Effector CD4-positive, alpha-beta T cell (primary cell): ENCODE measurements around the gene LEMD1.
"Not testable (repeated sequence)": the region's sequence is repeated elsewhere in the genome, so short reads cannot be mapped to it uniquely, and the experiment has no call there.

Experiments
- DNase-seq: peaks from one replicate; pipeline ENCODE4 v3.0.0-alpha.2; 2020

The LEMD1 gene

GRCh38 chr1:205424901-205425600 lies 3.2 kb upstream of the LEMD1 start:
- no peak for DNase-seq

DNA sequence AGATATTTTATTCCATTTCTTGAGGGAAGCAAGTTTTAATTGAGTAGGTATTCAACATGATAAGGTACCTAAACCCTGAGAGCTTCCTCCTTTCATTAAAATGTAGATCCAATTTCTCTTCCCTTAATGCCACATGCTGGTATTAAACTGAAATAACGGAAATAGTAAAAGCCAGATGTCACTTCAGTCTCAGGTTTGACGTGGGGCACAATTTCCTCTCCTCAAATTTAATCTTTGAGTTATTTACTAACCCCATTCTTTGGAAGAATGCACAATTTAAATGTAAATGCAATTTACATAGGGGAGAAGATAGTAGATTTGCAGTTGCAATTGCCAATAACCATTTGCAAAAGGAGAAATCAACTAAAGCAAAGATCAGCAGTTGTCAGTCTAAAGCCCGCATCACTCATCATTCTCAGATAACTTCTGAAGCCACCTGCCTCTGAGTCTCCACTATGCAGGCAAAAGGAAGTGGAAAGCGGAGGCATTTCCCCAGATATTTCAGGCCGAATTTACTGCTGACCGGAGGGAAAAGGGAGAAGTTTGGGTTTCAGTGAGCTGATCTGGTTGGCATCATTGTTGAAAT lies 2.1 kb upstream of the LEMD1 start:
- DNase-seq: no peak

DNA sequence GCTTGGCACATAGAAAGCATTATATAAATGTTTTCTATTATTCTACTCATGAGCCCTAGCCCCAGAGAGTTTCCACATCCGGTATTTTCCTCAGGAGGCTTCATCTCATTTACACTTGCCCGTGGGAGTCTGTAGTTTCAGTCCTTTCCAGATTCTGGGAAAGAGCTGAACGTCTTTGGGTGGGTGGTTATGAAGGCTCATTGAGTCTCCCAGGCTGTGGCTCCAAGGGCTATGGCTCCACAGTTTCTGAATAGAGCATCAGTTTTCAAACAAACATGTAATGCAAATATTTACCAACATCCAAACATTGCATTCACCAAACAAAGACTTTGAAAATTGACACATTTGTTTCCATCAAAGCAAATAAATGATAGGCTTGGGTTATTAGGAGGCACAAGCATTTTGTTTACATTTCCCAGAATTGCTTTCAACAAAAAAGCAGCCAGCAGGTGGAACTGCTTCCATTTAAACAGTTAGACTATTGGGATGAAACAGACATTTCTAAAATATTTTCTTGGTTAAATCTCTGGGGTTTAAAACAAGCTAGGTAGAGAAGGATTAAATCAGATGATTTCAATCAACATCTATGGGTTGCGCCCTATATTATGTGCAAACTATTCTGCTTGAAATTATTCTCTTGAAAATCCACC lies 1.3 kb upstream of the LEMD1 start:
- DNase-seq: no peak

DNA sequence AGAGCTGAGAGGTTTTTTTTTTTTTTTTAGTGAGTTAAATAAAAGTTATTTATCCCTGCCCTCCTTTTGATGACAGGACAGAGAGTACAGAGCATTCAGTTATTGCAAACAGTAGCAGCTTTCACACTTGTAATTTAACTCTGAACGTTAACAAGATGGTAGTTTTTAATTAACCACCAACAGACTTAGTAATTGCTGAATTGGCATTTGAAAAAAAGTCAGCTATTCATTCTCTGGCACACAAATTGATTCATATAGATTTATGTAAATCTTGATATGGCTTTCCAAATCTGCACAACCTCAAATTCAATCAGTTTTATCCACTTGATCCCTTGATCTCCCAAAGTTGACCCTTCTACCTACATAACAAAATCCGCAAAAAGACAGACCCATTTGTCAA lies 918 bp downstream of the LEMD1 start:
- DNase-seq: no peak

- no peak for DNase-seq
These were observed 3.8 kb downstream of the LEMD1 start for GRCh38 chr1:205417870-205418635.

- DNase-seq: no peak
These were observed 5.5 kb downstream of the LEMD1 start for GRCh38 chr1:205416322-205416721.

- no peak for DNase-seq
These were observed 11.1 kb downstream of the LEMD1 start for GRCh38 chr1:205410581-205411298.

GRCh38 chr1:205407970-205408369 lies 13.9 kb downstream of the LEMD1 start:
- DNase-seq: no peak

DNA sequence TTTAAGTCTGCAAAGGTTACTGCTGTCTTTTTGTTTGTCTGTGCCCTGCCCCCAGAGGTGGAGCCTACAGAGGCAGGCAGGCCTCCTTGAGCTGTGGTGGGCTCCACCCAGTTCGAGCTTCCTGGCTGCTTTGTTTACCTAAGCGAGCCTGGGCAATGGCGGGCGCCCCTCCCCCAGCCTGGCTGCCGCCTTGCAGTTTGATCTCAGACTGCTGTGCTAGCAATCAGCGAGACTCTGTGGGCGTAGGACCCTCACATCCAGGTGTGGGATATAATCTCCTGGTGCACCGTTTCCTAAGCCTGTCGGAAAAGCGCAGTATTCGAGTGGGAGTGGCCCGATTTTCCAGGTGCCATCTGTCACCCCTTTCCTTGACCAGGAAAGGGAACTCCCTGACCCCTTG lies 15.6 kb downstream of the LEMD1 start:
- not testable (repeated sequence) for DNase-seq

DNA sequence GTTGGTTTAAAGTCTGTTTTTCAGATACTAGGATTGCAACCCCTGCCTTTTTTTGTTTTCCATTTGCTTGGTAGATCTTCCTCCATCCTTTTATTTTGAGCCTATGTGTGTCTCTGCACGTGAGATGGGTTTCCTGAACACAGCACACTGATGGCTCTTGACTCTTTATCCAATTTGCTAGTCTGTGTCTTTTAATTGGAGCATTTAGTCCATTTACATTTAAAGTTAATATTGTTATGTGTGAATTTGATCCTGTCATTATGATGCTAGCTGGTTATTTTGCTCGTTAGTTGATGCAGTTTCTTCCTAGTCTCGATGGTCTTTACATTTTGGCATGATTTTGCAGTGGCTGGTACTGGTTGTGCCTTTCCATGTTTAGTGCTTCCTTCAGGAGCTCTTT lies 17.4 kb downstream of the LEMD1 start:
- not testable (repeated sequence) for DNase-seq

GRCh38 chr1:205398586-205398985 lies 23.3 kb downstream of the LEMD1 start:
- DNase-seq: no peak

DNA sequence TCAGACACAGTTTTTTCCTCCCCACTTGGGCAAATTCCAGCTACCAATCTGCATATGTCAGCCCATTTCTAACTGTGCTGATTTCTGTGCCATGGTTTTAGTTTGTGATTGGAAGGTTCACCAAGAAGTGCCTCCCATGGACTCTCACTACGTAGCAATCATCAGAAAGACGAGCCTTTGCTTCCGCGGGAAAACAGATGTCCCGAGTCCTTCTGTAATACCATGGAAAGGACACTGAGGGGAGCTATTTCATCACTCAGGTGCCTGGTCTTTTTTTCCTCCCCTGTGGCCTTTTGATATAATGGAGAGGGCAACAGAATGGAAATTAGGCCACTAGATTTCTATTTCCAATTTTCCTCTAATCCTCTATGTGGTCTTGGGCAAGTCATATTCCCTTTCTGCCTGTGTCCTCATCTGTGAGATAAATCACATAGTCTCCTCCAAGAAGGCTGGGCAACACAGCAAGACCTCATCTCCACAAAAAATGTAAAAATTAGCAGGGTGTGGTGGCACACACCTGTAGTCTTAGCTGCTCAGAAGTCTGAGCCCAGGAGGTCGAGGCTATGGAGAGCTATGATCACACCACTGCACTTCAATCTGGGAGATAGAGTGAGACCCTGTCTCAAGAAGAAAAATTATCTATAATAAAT lies 24.8 kb downstream of the LEMD1 start:
- no peak for DNase-seq

DNA sequence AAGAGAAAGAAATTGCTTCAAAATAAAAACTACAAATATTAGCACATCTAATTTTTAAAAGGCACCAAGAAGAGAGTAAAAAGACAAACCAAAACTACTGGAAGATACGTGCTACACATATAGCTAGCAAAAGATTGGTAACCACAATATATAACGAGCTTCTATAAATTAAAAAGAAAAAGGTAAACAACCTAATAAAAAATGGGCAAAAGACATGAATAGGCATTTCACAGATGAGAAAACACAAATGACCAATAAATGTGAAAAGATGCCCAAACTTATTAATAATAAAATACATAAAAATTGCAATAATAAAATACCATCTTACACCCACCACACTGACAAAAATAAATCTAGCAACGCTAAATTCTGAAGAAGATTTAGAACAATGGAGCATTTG lies 26.2 kb downstream of the LEMD1 start:
- DNase-seq: no peak

DNA sequence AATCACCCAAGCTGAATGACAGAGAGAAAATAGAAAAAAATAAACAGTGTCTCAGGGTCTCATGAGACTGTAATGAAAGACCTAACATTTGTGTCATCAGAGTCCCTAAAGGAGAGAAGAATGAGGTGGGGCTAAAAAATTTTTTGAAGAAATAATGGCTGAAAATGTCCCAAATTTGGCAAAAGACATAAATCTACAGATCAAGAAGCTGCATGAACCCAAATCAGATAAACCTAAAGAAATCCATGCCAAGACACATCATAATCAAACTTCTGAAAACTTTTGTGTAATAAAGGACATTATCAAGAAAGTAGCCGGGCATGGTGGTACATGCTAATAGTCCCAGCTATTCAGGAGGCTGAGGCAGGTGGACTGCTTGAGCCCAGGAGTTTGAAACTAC lies 29.2 kb downstream of the LEMD1 start:
- DNase-seq: no peak

- DNase-seq: no peak
These were observed 30.5 kb downstream of the LEMD1 start for GRCh38 chr1:205391386-205391785.

DNA sequence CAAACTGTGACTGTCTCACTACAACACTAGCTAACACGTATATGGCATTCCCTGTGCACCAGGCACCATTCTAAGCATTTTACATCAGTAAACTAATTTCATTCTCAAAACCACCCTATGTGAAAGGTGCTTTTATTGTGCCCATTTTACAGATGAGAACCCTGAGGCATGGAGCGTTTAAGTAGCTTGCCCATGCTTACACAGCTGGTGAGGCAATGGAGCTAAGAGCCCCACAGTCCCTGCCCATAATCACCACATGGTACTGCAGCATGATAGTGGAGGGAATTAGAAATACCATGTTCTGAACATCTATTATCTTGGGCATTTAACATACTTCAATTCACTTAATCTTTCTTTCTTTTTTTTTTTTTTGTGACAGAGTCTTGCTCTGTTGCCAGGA lies 34.0 kb downstream of the LEMD1 start:
- no peak for DNase-seq

- not testable (repeated sequence) for DNase-seq
These were observed 38.9 kb downstream of the LEMD1 start for GRCh38 chr1:205382990-205383389.

DNA sequence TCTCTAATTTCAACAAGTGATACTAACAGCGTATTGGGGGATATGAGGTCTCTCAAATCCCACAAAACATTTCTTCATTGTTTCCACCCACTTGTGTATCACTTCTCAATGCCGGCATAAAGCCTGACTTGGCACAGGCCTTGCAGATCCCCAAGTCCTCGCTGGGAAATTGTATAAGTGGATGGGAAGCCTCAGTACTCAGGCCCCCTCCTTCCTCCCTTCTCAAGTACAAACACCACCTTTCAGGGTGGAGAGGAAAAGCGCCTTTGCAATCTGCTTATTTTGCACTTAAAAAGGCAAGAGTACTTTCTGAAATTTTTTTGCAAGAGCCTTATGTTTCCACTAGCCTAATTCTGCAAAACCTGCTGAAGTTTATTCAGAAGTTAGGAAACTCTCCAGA lies 39.3 kb downstream of the LEMD1 start:
- no peak for DNase-seq

DNA sequence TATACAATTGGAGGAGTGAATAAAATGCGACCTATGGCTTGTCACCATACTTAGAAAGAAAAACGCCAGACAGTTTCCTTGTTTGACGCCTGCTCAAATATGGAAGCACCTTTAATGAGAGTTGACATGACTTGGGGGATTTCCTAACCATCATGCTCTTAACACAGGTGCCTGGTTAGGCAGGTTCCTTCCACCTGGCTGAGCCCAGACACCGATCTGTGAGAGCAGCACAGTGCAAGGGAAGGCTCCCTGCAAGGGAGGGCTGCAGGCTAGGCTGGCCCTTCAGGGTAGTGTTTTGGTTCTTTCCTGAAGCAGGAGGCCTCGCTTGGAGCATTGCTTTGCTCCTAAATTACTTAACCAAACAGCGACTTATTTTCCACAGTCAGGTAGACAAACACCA lies 40.6 kb downstream of the LEMD1 start:
- DNase-seq: no peak

DNA sequence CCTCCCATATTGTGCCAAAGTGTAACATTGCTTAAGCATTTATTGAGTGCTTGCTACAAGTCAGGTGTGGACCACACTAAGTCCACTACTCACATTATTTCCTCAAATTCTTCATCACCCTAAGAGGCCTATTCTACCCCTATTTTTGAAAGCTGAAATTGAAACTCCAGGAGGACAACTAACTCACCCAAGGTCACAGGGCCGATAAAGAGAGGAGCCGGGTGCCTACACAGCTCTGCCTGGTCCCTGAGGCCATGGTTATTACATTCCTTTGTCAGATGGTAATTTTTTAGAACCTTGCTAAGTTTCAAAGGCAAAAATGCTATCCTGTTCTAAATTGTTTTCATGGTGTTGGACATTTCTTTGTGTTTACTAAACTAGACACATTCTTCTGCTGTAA lies 41.0 kb downstream of the LEMD1 start:
- no peak for DNase-seq

DNA sequence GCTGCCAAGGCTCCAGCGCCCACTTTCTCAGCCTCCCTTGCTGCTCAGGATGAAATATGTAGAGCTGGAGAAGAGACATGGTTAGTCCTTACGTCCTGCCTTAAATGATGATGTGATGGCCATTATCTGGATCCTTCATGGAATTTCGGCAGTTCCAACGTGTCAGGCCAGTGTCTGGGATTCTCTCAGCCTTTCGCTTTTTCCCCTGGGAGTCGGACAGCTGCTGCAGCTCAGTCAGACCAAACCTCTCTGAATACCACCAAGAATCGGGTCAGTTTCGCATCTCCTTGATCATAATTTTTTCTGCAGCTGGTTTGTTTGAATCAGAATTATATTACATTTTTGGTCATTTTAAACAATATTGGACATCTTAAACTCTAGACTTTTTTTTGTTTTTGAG lies 42.8 kb downstream of the LEMD1 start:
- DNase-seq: no peak

- DNase-seq: no peak
These were observed 44.5 kb downstream of the LEMD1 start for GRCh38 chr1:205377355-205377754.
